Stimulated activated CD4-positive, alpha-beta T cell treated with anti-CD3 and anti-CD28 coated beads, Interleukin-15, amount 100 ng/mL, for 24 hours (primary cell): ENCODE measurements around the gene RTN1.

ENCODE experiments used
- DNase-seq: peaks from one replicate; pipeline ENCODE4 v3.0.0-alpha.2; 2020

Gene RTN1

DNA sequence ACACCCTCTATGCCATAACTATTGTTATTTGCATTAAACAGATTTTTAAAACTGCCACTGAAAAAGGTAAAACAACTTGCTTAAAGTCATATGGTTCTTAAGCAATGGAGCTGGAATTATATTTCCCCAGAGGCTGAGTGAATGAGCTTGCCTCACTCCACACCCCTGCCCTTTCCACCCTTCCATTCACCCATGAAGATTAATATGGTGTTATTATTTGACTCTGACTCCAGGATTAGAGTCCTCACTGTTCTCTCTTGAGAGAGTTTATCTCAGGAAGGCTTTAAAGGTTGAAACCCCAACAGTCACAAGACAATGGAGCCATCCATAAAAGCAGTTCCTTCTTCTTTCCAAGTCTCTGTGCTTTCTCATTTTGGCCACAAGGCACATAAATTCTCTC is 84.9 kb downstream of the RTN1 start:
- DNase-seq: no peak

DNA sequence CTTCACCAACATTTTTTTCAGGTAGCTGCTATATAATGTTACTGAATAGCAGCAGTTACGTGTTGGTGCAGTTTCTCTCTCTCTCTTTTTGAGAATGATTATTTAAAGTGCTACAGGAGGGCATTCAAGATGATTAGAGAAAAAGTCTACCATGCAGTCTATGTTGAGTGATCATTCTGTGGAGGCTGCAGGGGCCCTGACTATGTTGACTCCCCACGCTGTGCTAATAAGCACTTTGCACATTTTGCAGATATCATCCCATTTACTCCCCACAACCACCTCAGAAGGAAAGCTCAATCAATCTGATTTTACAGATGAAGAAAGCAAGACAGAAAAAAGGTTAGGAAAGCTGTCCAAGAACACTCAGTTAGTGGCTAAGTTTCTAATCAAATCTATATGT is 87.8 kb downstream of the RTN1 start:
- DNase-seq: no peak

DNA sequence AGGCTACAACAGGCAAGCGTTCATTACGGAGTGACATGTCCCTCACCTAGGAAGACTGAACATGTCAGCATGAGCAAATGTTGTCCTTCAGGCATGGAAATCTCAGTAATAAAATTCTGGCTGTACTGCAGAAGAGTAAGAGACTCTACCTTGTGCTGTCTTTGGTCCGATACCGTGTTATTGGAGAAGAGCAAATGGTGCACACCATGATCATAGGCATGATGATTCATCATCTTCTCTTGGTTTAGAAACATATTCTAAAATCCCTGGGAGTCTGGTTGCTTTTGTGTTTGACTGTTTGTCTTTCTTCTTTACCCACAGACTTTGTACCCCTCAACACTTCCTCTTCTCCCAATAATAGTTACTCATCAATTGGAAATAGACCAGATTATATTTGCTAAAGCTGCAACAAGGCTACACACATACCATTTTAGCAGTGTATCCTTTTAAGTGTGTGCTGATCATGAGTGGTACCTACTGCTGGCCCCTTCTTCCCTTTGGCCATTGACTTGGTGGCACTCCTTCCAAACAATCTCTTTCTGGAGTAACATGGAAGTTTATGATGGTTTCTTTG is 93.5 kb downstream of the RTN1 start:
- no peak for DNase-seq

DNA sequence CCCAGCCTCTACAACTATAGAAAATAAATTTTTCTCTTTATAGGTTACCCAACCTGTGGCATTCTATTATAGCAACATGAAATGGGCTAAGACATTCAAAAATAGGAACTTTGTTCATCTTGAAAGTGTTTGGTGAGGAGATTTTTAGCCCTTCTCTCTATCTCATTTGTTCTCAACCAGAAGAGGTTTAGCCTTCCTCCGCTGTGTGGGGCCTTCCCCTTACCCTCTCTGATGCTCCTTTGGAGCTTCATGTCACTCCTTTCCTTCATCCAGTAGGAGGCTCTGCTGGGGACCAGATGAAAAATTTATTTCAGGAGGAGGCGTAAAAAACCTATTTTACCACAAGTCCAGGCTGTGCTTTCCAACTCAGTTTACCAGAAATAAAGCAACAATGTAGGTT is 94.1 kb downstream of the RTN1 start:
- DNase-seq: no peak

DNA sequence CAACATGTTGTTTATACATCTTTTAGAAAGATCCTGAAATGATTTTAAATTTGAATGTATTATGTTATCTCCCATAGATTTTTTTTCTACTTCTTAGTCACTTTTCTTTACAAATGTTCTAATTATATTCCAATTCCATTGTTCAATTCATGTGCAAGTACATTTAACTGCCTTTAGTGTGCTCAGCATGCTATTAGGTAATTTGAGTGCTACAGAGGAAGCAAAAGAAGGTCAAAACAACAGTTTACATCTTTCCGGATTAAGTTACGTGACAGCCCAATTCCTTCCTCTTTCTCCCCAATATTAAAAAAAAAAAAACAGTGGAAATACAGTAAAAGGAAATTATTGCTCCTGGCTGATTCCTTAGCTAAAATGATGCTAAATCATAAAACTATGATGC is 98.3 kb downstream of the RTN1 start:
- DNase-seq: no peak

DNA sequence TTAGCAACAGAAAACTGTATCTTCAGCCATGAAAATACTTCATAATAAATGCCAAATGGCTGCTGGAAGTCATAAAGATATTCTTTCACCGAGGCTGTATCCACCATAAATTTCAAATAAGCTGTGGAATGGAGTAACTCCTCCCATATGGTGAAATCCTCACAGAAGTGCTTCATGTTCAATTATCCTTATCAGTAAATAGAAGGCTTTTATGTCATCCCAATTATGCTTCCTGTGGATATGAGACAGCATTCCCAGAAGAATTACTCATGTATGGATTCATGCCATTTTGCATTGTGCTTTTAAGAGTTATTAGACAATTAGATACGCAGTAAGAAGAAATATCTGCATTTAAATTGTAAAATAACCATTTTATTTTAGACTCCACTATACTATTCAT is 99.0 kb downstream of the RTN1 start:
- no peak for DNase-seq

DNA sequence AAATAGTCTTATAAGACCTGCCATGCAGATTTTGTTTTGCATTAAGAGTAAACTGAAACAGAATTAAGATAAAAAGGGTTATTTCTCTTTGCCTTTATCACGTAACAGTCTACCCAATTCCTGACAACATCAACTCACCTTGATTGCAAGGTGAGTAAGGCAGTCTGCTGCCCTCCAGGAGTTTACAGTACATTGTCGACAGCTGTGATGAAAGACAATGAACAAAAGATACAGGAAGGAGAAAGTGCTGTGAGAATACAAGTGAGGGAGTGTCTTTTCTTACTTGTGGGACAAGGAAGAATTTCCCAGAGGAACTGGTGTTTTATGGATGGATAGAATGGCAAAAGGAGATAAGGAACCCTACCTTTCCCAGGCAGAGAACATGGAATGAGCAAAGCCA is 101.0 kb downstream of the RTN1 start:
- DNase-seq: no peak

DNA sequence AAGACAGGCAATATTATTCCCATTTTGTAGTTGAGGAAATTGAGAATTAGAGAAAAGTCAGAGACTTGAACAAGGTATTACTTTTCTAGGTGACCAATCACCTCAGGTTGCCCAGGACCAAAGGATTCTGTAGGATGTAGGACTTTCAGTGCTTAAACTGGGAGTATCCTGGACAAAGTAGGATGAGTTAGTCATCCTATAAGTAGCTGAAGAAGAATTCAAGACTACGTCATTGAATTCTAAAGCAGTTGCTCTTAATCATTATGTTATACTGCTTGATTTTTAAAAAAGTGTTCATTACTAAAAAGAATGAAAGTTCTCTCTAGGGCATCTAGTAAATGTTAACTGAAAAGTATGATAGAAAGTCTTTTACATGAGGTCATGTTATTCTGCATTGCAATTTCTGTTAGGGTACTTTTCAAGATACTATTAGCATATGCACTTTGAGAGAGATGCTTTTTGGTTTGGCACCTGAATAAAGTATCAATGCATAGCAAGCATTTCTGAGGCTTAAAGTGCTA is 101.7 kb downstream of the RTN1 start:
- DNase-seq: no peak

DNA sequence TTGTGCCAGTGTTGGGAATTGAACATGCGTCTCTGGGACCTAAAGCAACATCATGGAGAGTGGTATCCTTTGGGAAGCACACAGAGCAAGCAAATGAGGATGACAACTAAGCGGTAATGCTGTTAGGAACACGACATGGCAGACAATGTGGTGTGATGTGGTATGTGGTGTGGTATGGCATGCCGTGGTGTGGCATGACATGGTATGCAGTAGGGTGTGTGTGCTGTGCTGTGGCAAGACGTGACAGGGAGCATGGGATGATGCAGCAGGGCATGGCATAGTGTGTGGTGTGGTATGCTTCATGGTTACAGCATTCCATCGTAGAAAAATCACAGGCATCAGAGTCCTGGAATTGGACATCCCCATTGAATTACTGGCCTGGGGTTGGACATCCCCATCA is 108.7 kb downstream of the RTN1 start:
- DNase-seq: no peak

DNA sequence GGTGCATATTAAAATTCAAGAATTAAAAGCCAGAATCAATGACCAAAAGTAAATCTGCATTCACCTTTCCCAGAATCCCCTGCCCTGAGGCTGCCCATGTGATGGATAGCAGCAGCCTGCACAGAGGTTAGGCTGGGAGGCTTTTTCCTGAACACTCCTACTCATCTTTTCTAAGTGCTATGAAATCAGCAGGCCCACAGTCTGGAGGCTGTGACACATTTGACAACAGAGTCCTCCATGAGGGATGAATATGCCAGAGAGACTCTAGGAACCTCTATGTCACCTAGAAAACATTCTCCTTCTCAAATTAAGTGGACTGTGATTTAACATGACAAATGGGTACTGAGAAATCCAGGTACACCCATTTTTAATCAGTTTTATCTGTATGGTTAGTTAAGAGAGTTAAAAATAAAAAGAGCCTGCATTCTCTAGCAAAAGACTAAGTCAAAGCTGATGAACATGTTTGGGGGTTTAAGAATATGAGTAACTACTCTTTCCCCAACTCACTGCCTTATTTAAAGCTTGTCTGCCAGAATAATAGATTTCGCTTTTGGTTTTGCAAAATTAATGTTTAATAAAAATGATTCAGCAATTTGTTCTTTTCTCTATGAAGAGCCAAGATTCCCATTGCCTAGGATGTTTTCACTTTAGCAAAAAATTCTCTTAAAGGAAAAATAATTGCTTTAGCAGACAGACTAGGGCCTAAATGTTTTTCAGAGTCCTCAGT is 115.0 kb downstream of the RTN1 start:
- no peak for DNase-seq

DNA sequence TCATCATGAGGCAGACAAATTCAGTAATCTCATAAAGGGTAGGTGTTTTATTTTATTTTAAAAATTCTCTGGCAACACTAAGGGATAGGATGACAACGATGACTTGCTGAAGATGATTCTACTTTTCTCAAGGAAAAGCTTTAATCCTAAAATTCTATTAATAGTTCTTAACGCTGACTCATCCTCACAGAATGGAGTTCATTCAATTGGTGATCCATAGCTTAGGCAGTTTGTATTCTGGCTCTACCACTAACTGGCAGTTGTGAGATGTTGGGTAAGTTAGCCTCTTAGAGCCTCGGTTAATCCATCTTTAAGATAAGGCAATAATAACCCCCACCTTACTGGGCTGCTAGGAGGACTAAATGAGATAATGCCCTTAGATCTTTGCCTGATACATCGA is 116.3 kb downstream of the RTN1 start:
- DNase-seq: no peak

DNA sequence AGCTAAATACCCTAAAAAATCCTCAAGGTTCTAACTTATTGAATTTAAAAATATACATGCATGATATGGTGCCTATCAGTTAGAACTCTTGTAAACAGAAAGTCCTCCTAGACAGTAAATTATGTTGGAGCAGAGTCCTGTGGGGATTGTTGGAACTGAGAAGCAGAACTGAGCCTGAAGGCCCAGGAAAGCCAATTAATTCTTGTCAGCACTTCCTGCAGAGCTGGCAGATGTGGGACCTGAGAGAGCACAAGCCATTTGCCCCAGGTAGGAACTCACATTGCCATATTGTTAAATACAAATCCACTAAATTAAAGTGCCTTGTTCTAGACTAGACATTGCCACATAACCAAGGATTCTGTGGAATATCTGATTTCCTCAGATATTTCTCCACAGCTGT is 117.1 kb downstream of the RTN1 start:
- DNase-seq: no peak

DNA sequence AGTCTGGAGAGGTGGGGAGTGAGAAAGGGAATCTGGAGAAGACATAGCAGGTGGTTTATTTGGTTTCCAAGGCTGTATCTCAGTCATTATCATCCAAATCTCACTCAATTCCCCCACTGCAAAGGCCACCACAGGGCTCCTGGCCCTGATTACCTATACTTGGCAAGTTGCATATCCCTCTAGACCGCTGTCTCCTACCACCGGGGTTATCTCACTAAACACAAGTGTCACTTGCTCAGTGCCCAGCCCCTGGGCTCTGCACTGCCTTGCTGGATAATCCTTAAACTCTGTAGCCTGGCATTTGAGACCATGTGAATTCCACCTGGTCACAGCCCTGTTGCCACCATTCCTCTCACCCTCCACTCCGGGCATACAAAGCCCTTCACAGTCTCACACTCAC is 119.0 kb downstream of the RTN1 start:
- no peak for DNase-seq

DNA sequence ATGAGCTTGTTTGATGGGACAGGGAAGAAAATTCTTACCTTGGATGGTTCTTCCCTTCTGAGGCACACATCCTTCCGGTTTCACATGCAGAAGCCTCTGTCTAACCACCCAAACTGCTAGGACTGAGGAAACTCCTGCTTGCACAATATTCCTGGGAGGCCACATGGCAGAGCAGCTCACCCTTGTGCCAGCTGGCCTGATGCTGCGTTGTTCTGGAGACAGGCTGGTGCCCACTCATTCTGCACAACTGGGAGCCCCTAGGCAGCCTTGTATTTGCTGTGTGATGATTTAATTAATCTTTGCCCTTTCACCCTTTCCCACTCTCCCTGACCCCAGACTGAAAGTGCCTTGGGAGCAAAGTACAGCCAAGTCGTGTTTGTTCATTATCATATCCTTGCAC is 130.8 kb downstream of the RTN1 start:
- no peak for DNase-seq

DNA sequence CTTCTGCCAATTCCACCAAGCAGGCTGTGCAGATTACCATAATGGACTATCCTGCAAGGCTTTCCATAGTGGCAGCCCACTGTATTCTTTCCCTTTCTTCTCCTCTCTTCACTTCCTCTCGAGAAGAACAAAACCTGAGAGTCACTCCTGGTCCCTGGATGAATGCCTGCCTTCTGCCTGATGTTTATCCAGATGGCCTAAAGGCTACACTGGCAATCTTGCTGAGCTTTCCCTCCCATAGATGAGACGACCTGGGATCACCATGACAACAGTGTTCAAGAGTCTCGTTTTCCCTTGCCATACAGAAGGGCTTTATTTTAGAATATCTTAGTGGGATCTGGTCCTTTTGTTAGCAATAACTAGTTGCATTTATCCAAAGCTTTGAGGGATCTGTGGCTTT is 142.3 kb downstream of the RTN1 start:
- no peak for DNase-seq

DNA sequence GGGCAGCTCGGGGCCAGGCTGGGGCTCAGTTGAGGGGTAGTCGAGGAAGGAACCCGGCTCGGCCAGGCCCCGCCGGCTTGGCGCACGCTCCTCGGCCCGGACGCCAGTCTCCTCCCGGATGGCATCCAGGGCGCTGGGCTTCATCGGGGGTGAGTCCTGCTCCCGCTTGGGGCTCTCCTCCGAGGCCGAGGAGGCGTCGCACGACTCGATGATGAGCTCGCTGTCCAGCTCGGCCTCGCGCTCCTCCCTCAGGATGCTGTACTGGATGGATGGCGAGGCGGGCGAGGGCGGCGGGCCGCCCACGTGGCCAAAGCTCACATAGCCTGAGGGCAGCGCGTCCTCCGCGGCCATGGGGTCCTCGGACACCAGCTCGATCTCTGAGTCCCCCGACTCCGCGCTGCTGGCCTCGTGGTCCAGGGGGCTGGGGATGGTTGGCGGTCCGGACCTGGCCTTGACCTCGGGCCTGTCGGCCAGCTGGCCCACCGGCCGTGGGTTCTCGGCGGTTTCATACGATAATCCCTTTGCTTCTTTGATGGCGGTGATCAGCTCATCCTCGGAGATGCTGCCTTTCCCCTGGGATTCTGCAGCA is 143.4 kb downstream of the RTN1 start:
- DNase-seq: no peak

DNA sequence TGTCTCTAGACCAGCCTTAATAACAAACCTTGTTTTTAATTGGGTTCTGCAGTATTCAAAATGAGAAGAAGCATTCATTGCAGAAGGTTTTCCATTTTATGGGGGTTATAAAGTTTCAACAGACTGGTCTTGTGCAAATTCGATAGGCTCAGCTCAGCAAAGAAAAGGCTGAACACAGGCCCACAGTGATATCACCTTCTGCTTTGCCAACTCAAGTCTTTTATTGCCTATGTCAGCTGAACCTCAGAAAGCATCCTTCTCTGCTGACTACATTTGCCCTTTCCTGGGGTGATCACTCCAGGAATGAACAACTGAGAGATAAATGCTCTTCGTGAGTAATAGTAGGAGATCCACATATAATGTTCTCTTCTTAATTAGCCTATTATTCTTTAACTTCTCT is 159.5 kb downstream of the RTN1 start:
- no peak for DNase-seq

DNA sequence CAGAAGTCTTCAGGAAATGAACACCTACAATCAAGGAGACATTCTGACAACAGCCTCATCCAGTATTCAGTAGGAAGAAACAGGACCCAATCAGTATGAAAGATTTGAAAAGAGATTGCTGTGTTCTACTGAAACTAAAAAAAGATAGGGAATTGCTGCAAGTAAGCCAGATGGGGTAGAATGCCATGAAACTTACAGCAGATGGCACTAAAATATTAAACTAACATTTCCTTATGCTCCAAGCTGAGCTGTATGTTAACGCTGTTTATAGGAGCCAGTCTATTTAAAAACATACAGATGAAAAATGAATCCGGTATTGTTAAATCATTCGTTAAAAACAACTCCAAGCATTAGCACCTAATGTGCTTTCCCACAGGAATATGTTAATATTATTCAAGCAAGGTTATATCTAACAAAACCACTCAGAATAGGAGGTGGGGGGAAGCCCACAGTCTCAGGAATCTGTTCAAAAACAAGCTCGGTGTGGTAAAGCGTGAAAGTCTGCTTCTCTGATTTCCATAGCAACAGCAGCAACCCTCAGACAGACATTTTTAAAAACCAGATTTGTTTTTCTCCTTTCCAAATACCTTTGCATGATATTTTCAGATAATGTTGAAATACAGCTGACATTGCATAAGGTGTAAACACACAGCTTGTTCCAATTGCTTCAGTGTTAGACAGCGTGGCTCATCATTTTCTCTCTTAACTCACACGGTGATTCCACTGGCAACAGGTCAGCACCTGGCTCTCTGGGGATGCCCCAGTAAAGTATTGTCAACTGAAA is 162.6 kb downstream of the RTN1 start:
- DNase-seq: no peak

DNA sequence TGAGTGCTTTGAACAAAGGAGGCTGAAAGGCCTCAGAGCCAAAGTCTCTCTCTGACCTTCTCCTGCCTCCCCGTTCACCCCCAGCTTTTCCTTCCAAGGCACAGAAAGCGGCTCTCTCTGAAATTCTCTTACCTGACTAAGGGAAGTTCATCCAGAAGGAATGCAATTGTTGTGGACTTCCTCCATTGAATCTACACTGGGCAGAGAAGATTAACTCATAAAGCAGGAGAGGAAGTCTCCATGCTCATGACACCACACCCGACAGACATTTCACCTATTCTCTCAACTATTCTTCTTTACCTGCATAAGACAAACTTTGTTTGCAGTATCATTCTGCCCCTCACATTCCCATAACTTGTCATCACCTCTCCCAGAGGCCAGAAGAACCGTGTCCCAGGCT is 164.7 kb downstream of the RTN1 start:
- no peak for DNase-seq

DNA sequence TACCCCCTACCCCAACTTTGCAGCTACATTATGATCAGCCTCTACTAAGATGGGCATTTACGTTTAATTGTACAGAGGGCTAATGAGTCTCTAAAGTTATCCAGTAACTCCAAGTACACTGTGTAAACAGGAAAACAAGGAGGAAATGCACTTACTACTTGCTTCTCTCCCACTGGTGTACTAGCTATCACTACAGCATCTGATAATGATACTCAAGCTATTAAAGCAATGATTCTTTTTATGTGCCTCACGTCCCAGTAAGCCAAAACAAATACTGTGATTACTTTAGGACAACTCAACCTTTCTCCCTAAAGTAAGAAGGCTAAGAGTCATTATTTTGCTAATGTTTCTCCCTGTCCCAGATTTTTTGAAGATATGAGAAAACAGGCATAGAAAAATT is 165.3 kb downstream of the RTN1 start:
- DNase-seq: no peak

DNA sequence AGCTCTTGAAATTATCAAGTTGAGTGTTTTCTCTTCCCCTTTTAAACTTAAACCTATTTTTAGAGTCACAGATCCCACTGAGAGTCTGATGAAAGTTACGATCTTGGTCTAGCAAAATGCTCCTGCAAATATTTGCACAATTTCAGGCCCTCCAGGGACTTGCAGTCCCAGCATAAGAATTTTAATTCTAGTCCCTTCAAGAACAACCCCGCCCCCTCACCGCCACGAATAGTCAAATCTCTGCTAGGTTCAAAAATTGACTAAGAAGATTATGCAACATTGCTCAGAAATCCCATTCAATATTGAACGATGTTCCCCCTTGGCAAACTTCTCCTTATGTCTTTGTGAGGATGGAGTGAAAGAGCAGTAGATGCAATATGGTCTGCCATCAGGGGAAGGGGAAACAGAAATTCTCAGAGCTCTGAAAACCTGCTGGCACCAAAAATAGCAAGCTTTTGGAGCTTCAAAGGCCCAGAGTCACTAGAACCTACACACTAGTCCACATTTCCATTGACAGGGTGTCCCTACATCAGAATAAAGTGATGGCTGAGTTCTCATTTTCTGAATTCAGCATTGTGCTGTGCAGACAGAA is 166.4 kb downstream of the RTN1 start:
- DNase-seq: no peak

DNA sequence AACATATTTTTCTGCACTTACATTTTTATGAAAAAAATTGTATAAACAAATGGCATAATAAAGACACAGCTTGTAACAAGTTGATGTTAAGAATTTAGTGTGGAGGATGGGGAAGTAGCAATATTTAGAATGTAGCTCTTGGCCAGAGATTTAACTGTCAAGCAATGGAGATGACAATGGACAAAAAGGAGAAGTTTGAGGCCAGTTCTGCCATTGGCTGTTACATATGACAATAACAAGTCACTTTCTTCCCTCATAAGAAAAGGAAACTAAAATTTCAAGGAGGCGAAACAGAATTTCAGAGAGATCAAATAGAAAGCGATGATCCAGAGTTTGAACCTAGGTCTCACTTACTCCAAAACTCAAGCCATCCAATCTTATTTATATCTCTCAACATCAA is 171.1 kb downstream of the RTN1 start:
- DNase-seq: no peak

DNA sequence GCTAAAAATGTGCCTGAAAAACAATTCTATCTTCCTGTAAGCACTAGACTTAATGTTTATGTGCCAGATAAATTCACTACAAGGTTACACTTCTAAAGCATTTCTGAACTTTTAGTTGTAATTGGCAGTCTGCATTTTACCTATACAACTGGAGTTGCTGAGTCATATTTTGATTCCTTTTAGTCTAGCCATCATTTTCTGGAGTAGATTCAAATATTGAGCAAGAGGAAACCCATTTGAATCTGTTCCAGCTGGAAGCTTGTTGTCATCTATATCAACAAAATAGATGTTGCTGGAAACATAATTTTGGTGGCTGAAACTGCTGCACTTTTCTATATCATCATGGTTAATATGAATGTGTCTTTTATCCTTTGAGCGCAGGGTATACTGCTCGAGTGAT is 171.8 kb downstream of the RTN1 start:
- DNase-seq: no peak
